Activated T-helper 1 cell treated with anti-CD3 and anti-CD28 coated beads, Interleukin-12 subunit alpha, Interleukin-12 subunit beta, Interleukin-2, Interleukin-4 antibody, amounts not matched to agents 30 ng/mL and 10 ng/mL and 1 ng/mL, durations not matched to agents 14 hours and 24 hours and 36 hours (primary cell): Measurements from ENCODE around the gene ZNF774. TPM values are rescaled to one million over a fixed set of nuclear protein-coding genes. Genes with fewer than 3 reads are reported as not detected.

Experiments used
- DNase-seq: peaks from one replicate; pipeline ENCODE4 v3.0.0; 2021; ENCODE audit warnings: low spot score
- H3K27ac Mint-ChIP-seq: one replicate; pipeline ENCODE4 v1.8.0; 2021; ENCODE audit warnings: mild to moderate bottlenecking, mixed read lengths
- H3K27me3 Mint-ChIP-seq: one replicate; pipeline ENCODE4 v1.8.0; 2022; ENCODE audit warnings: mild to moderate bottlenecking, moderate library complexity, mixed read lengths; ENCODE audit not compliant: insufficient read depth
- H3K36me3 Mint-ChIP-seq: one replicate; pipeline ENCODE4 v1.8.0; 2021; ENCODE audit warnings: low read depth, mixed read lengths
- H3K4me1 Mint-ChIP-seq: one replicate; pipeline ENCODE4 v1.8.0; 2021; ENCODE audit warnings: low read depth, mixed read lengths
- H3K4me3 Mint-ChIP-seq: one replicate; pipeline ENCODE4 v1.8.0; 2021; ENCODE audit warnings: mild to moderate bottlenecking, moderate library complexity, mixed read lengths
- H3K9me3 Mint-ChIP-seq: one replicate; pipeline ENCODE4 v1.8.0; 2021; ENCODE audit warnings: mixed read lengths
- intact Hi-C: fragments of 100-400 bp; cut with micrococcal nuclease; formaldehyde crosslinking; loops from one replicate; pipeline ENCODE4 v1.15.1; 2024
- total RNA-seq: library from RNA; stranded (reverse); gene quantifications from 2 replicates; pipeline ENCODE4 v1.2.3, GENCODE V29; 2022

The ZNF774 gene
- total RNA-seq, 1 donor from 2014 or later = 1.6 TPM

GRCh38 chr15:90349821-90350220 lies 2.3 kb upstream of the ZNF774 start:
- Mint-ChIP-seq H3K27ac (no peak overlapping the region), H3K4me3 (no peak overlapping the region)
- intact Hi-C loops = no loop called here

GRCh38 chr15:90351479-90352106 lies 491 bp upstream of the ZNF774 start:
- intact Hi-C loops = loop anchor here (1.0 to 2.0 kb wide), 5 partner anchors 11 to 67 kb away; partner anchors contain the start of gene IQGAP1
- no peaks in the 10 kb centered on the region for H3K36me3 Mint-ChIP-seq

More at GRCh38 chr15:90349821-90350220, 2.3 kb upstream of the ZNF774 start:
- H3K36me3 Mint-ChIP-seq = no peaks in the 10 kb centered on the region
- H3K9me3 Mint-ChIP-seq = no peaks in the 10 kb centered on the region
- peaks cover 10% of the 10 kb centered on the region for H3K4me1 Mint-ChIP-seq
- H3K27me3 Mint-ChIP-seq = no peaks in the 10 kb centered on the region
- no peak for DNase-seq

GRCh38 chr15:90354986-90355385 lies 2.9 kb downstream of the ZNF774 start:
- intact Hi-C loops = no loop called here
- peaks cover 20% of the 10 kb centered on the region for H3K4me1 Mint-ChIP-seq
- H3K27ac Mint-ChIP-seq = no peak overlapping the region
- no peaks in the 10 kb centered on the region for H3K27me3 Mint-ChIP-seq
- DNase-seq = no peak
- no peak overlapping the region for H3K4me3 Mint-ChIP-seq
- no peaks in the 10 kb centered on the region for H3K9me3 Mint-ChIP-seq
- H3K36me3 Mint-ChIP-seq = no peaks in the 10 kb centered on the region

More at GRCh38 chr15:90351479-90352106, 491 bp upstream of the ZNF774 start:
- peaks cover 10% of the 10 kb centered on the region for H3K4me1 Mint-ChIP-seq
- H3K27me3 Mint-ChIP-seq = no peaks in the 10 kb centered on the region
- H3K9me3 Mint-ChIP-seq = no peaks in the 10 kb centered on the region
- H3K4me3 Mint-ChIP-seq = peak overlapping the region; percentile 90
- no peak overlapping the region for H3K27ac Mint-ChIP-seq
- DNase-seq = no peak

GRCh38 chr15:90358124-90359033 lies 6.3 kb downstream of the ZNF774 start:
- intact Hi-C loops = no loop called here
- Mint-ChIP-seq H3K36me3 (peaks cover 2% of the 10 kb centered on the region), H3K4me3 (no peak overlapping the region), H3K27ac (no peak overlapping the region), H3K9me3 (no peaks in the 10 kb centered on the region), H3K27me3 (no peaks in the 10 kb centered on the region), H3K4me1 (peaks cover 26% of the 10 kb centered on the region)
- no peak for DNase-seq

GRCh38 chr15:90360746-90361145 lies 8.7 kb downstream of the ZNF774 start:
- intact Hi-C loops = loop anchor here (5.0 kb wide), 1 partner anchor 77 kb away; no protein-coding TSS in a partner anchor
- no peak overlapping the region for H3K4me3 Mint-ChIP-seq
- no peak overlapping the region for H3K27ac Mint-ChIP-seq
- DNase-seq = no peak
- H3K27me3 Mint-ChIP-seq = no peaks in the 10 kb centered on the region
- no peaks in the 10 kb centered on the region for H3K9me3 Mint-ChIP-seq
- H3K36me3 Mint-ChIP-seq = peaks cover 2% of the 10 kb centered on the region
- peaks cover 37% of the 10 kb centered on the region for H3K4me1 Mint-ChIP-seq

GRCh38 chr15:90362936-90363212 lies 10.8 kb downstream of the ZNF774 start:
- no peaks in the 10 kb centered on the region for H3K9me3 Mint-ChIP-seq
- H3K4me3 Mint-ChIP-seq = peak overlapping the region; percentile 31
- peaks cover 36% of the 10 kb centered on the region for H3K4me1 Mint-ChIP-seq
- peak overlapping the region; percentile 50 for H3K27ac Mint-ChIP-seq
- DNase-seq = no peak
- intact Hi-C loops = loop anchor here (1.0 to 5.0 kb wide), 7 partner anchors 11 to 119 kb away; partner anchors contain the start of genes IQGAP1 and ZNF774
- H3K27me3 Mint-ChIP-seq = no peaks in the 10 kb centered on the region
- H3K36me3 Mint-ChIP-seq = peaks cover 2% of the 10 kb centered on the region

- Mint-ChIP-seq H3K9me3 (no peaks in the 10 kb centered on the region), H3K4me1 (peaks cover 27% of the 10 kb centered on the region), H3K27ac (no peak overlapping the region), H3K36me3 (peaks cover 2% of the 10 kb centered on the region), H3K4me3 (no peak overlapping the region), H3K27me3 (no peaks in the 10 kb centered on the region)
- intact Hi-C loops = loop anchor here (5.0 kb wide), 1 partner anchor 73 kb away; no protein-coding TSS in a partner anchor
- DNase-seq = no peak
Measured at GRCh38 chr15:90364251-90364650, 12.2 kb downstream of the ZNF774 start.

GRCh38 chr15:90365414-90366055 lies 13.5 kb downstream of the ZNF774 start:
- Mint-ChIP-seq H3K9me3 (no peaks in the 10 kb centered on the region), H3K36me3 (peaks cover 2% of the 10 kb centered on the region), H3K27ac (peak overlapping the region; percentile 14), H3K4me1 (peaks cover 27% of the 10 kb centered on the region), H3K27me3 (no peaks in the 10 kb centered on the region), H3K4me3 (no peak overlapping the region)
- intact Hi-C loops = no loop called here
- DNase-seq = no peak

- peaks cover 5% of the 10 kb centered on the region for H3K36me3 Mint-ChIP-seq
- H3K27ac Mint-ChIP-seq = no peak overlapping the region
- H3K4me3 Mint-ChIP-seq = no peak overlapping the region
- no peaks in the 10 kb centered on the region for H3K9me3 Mint-ChIP-seq
- H3K27me3 Mint-ChIP-seq = no peaks in the 10 kb centered on the region
- peaks cover 23% of the 10 kb centered on the region for H3K4me1 Mint-ChIP-seq
- no peak for DNase-seq
- intact Hi-C loops = no loop called here
Measured at GRCh38 chr15:90367576-90367975, 15.5 kb downstream of the ZNF774 start.

GRCh38 chr15:90375071-90375470 lies 23.0 kb downstream of the ZNF774 start:
- intact Hi-C loops = no loop called here
- peak overlapping the region; percentile 12 for H3K27ac Mint-ChIP-seq
- H3K9me3 Mint-ChIP-seq = peaks cover 25% of the 10 kb centered on the region
- H3K4me1 Mint-ChIP-seq = peaks cover 42% of the 10 kb centered on the region
- H3K4me3 Mint-ChIP-seq = no peak overlapping the region
- no peak for DNase-seq
- no peaks in the 10 kb centered on the region for H3K27me3 Mint-ChIP-seq
- peaks cover 18% of the 10 kb centered on the region for H3K36me3 Mint-ChIP-seq

GRCh38 chr15:90376789-90377188 lies 24.7 kb downstream of the ZNF774 start:
- H3K27ac Mint-ChIP-seq = peak overlapping the region; percentile 97
- peaks cover 30% of the 10 kb centered on the region for H3K9me3 Mint-ChIP-seq
- no peaks in the 10 kb centered on the region for H3K27me3 Mint-ChIP-seq
- intact Hi-C loops = loop anchor here (1.0 kb wide), 3 partner anchors 12 to 43 kb away; partner anchors contain the start of gene IQGAP1
- peak overlapping the region; percentile 61 for H3K4me3 Mint-ChIP-seq
- peaks cover 42% of the 10 kb centered on the region for H3K4me1 Mint-ChIP-seq
- DNase-seq = peak; percentile 65
- peaks cover 20% of the 10 kb centered on the region for H3K36me3 Mint-ChIP-seq

- H3K9me3 Mint-ChIP-seq = peaks cover 30% of the 10 kb centered on the region
- H3K27ac Mint-ChIP-seq = no peak overlapping the region
- no peak for DNase-seq
- peaks cover 44% of the 10 kb centered on the region for H3K4me1 Mint-ChIP-seq
- no peak overlapping the region for H3K4me3 Mint-ChIP-seq
- H3K36me3 Mint-ChIP-seq = peaks cover 17% of the 10 kb centered on the region
- intact Hi-C loops = no loop called here
- no peaks in the 10 kb centered on the region for H3K27me3 Mint-ChIP-seq
Measured at GRCh38 chr15:90379263-90379662, 27.2 kb downstream of the ZNF774 start.

- Mint-ChIP-seq H3K27me3 (no peaks in the 10 kb centered on the region), H3K9me3 (peaks cover 30% of the 10 kb centered on the region), H3K4me3 (no peak overlapping the region), H3K36me3 (peaks cover 9% of the 10 kb centered on the region), H3K4me1 (peaks cover 26% of the 10 kb centered on the region), H3K27ac (no peak overlapping the region)
- DNase-seq = no peak
- intact Hi-C loops = no loop called here
Measured at GRCh38 chr15:90381515-90381914, 29.4 kb downstream of the ZNF774 start.
